ENCODE data around the gene AK3.

Gene AK3

GRCh38 chr9:4748612-4749011 lies 7.6 kb upstream of the AK3 start:
- Histone ChIP-seq H2AFZ (ENCODE audit: low read depth, low read length) (no peak overlapping the region), H3K27ac (ENCODE audit: low read length) (no peak overlapping the region), H3K9me3 (ENCODE audit: insufficient read depth, low read length) (no peaks in the 10 kb centered on the region), H3K4me3 (ENCODE audit: low read length) (no peak overlapping the region), H3K4me2 (ENCODE audit: low read length) (no peak overlapping the region), H3K27me3 (ENCODE audit: low read depth, low read length) (peaks cover 15% of the 10 kb centered on the region), H4K20me1 (ENCODE audit: insufficient read depth, low read length) (no peaks in the 10 kb centered on the region), H3K9ac (ENCODE audit: low read length) (no peak overlapping the region), H3K4me1 (ENCODE audit: low read length) (no peaks in the 10 kb centered on the region), H3K36me3 (replicated peaks; ENCODE audit: low read depth, low read length) (no peaks in the 10 kb centered on the region), H3K79me2 (ENCODE audit: low read length) (no peaks in the 10 kb centered on the region)
- no peak for TF ChIP-seq EZH2phosphoT487 (IDR thresholded peaks at IDR 0.05; ENCODE audit: low read depth)
- no peak for TF ChIP-seq CTCF (IDR thresholded peaks at IDR 0.05; ENCODE audit: low read depth, low read length)

- Histone ChIP-seq H3K79me2 (ENCODE audit: low read length) (no peaks in the 10 kb centered on the region), H3K9ac (ENCODE audit: low read length) (no peak overlapping the region), H3K36me3 (replicated peaks; ENCODE audit: low read depth, low read length) (no peaks in the 10 kb centered on the region), H3K4me1 (ENCODE audit: low read length) (no peaks in the 10 kb centered on the region; the same call in 1 of the 2 replicates), H3K4me2 (ENCODE audit: low read length) (no peak overlapping the region), H3K4me3 (ENCODE audit: low read length) (no peak overlapping the region), H3K27ac (ENCODE audit: low read length) (no peak overlapping the region), H3K9me3 (ENCODE audit: insufficient read depth, low read length) (no peaks in the 10 kb centered on the region), H2AFZ (ENCODE audit: low read depth, low read length) (no peak overlapping the region), H3K27me3 (ENCODE audit: low read depth, low read length) (peaks cover 5% of the 10 kb centered on the region; the same call in 1 of the 2 replicates), H4K20me1 (ENCODE audit: insufficient read depth, low read length) (no peaks in the 10 kb centered on the region)
- TF ChIP-seq CTCF (IDR thresholded peaks at IDR 0.05; ENCODE audit: low read depth, low read length) = no peak
- no peak for TF ChIP-seq EZH2phosphoT487 (IDR thresholded peaks at IDR 0.05; ENCODE audit: low read depth)
These were observed 5.5 kb upstream of the AK3 start for GRCh38 chr9:4746278-4747030.

- no peak overlapping the region for H3K9ac ChIP-seq (ENCODE audit: low read length)
- peaks cover 23% of the 10 kb centered on the region for H3K79me2 ChIP-seq (ENCODE audit: low read length)
- no peaks in the 10 kb centered on the region for H3K9me3 ChIP-seq (ENCODE audit: insufficient read depth, low read length)
- no peak overlapping the region for H3K4me3 ChIP-seq (ENCODE audit: low read length)
- H3K4me1 ChIP-seq (ENCODE audit: low read length) = peaks cover 8% of the 10 kb centered on the region
- H3K36me3 ChIP-seq (replicated peaks; ENCODE audit: low read depth, low read length) = no peaks in the 10 kb centered on the region
- peaks cover 6% of the 10 kb centered on the region; the same call in 1 of the 2 replicates for H4K20me1 ChIP-seq (ENCODE audit: insufficient read depth, low read length)
- H3K4me2 ChIP-seq (ENCODE audit: low read length) = no peak overlapping the region
- H3K27ac ChIP-seq (ENCODE audit: low read length) = no peak overlapping the region
- 0 out of 2 replicates have a peak, but pooled peaks cover 3% of the 10 kb centered on the region for H3K27me3 ChIP-seq (ENCODE audit: low read depth, low read length)
- TF ChIP-seq CTCF (IDR thresholded peaks at IDR 0.05; ENCODE audit: low read depth, low read length) = no peak
- no peak for TF ChIP-seq EZH2phosphoT487 (IDR thresholded peaks at IDR 0.05; ENCODE audit: low read depth)
- no peak overlapping the region for H2AFZ ChIP-seq (ENCODE audit: low read depth, low read length)
These were observed 2.3 kb upstream of the AK3 start for GRCh38 chr9:4743131-4743875.

GRCh38 chr9:4742246-4742645 lies 1.2 kb upstream of the AK3 start:
- Histone ChIP-seq H3K9ac (ENCODE audit: low read length) (no peak overlapping the region), H3K27ac (ENCODE audit: low read length) (no peak overlapping the region)

More at GRCh38 chr9:4742246-4742645, 1.2 kb upstream of the AK3 start:
- Histone ChIP-seq H4K20me1 (ENCODE audit: insufficient read depth, low read length) (peaks cover 12% of the 10 kb centered on the region; the same call in 1 of the 2 replicates), H3K4me1 (ENCODE audit: low read length) (peaks cover 8% of the 10 kb centered on the region), H3K4me2 (ENCODE audit: low read length) (peak overlapping the region; percentile 86), H3K9me3 (ENCODE audit: insufficient read depth, low read length) (no peaks in the 10 kb centered on the region), H2AFZ (ENCODE audit: low read depth, low read length) (no peak overlapping the region), H3K4me3 (ENCODE audit: low read length) (peak overlapping the region; percentile 91; the same call in 1 of the 2 replicates), H3K27me3 (ENCODE audit: low read depth, low read length) (0 out of 2 replicates have a peak, but pooled peaks cover 3% of the 10 kb centered on the region), H3K79me2 (ENCODE audit: low read length) (peaks cover 34% of the 10 kb centered on the region), H3K36me3 (replicated peaks; ENCODE audit: low read depth, low read length) (no peaks in the 10 kb centered on the region)
- TF ChIP-seq EZH2phosphoT487 (IDR thresholded peaks at IDR 0.05; ENCODE audit: low read depth) = no peak
- TF ChIP-seq CTCF (IDR thresholded peaks at IDR 0.05; ENCODE audit: low read depth, low read length) = no peak
